GM12875 (cell line): Measurements from ENCODE around the gene LIMD2.

Experiments
- H3K4me3 ChIP-seq: one replicate; pipeline ENCODE4 v1.5.1; 2011; ENCODE audit warnings: low read depth, low read length, control low read depth
- CTCF ChIP-seq: IDR thresholded peaks from 2 replicates; pipeline ENCODE4 v1.5.1; 2011; ENCODE audit warnings: low read depth, mild to moderate bottlenecking, control low read depth, inconsistent platforms, low read length, moderate library complexity, borderline replicate concordance; ENCODE audit not compliant: insufficient read depth

LIMD2 gene

GRCh38 chr17:63659850-63660249, 40.1 kb downstream of the LIMD2 start:
- TF ChIP-seq CTCF = no peak
- no peak overlapping the region for H3K4me3 ChIP-seq

- no peak for TF ChIP-seq CTCF
- H3K4me3 ChIP-seq = no peak overlapping the region
Observed at GRCh38 chr17:63658366-63658765, 41.6 kb downstream of the LIMD2 start.

- H3K4me3 ChIP-seq = no peak overlapping the region
- no peak for TF ChIP-seq CTCF
Observed at GRCh38 chr17:63657786-63658185, 42.1 kb downstream of the LIMD2 start.

GRCh38 chr17:63653050-63653449, 46.9 kb downstream of the LIMD2 start:
- no peak for TF ChIP-seq CTCF

GRCh38 chr17:63652106-63652505, 47.8 kb downstream of the LIMD2 start:
- H3K4me3 ChIP-seq = no peak overlapping the region
- no peak for TF ChIP-seq CTCF

More at GRCh38 chr17:63653050-63653449, 46.9 kb downstream of the LIMD2 start:
- H3K4me3 ChIP-seq = no peak overlapping the region

GRCh38 chr17:63649813-63650212, 50.1 kb downstream of the LIMD2 start:
- H3K4me3 ChIP-seq = no peak overlapping the region
- no peak for TF ChIP-seq CTCF

- H3K4me3 ChIP-seq = no peak overlapping the region
- no peak for TF ChIP-seq CTCF
Observed at GRCh38 chr17:63647936-63648335, 52.0 kb downstream of the LIMD2 start.
